PC-9 (cell line): ENCODE data around the gene TMEM178A. TPM values are rescaled to one million over a fixed set of nuclear protein-coding genes. Genes with fewer than 3 reads are reported as not detected.
A peak's percentile ranks its signal among the peaks of the same experiment; 100 is the strongest.

ENCODE experiments used
- BruUV-seq: library from RNA; stranded (reverse); fragments of 400-500 nt; replicated peaks from 2 replicates; lab custom pipeline; 2021; lab: Mats Ljungman, UMichigan
- CTCF ChIA-PET: fragments of 300-600 bp; sonication (Branson Sonifier 250); formaldehyde crosslinking; loops from one replicate; lab custom pipeline; 2022; ENCODE audit warnings: antibody characterized with exemption; lab: Charles Lee
- POLR2A ChIA-PET: fragments of 300-600 bp; sonication (Branson Sonifier 250); formaldehyde crosslinking; loops from one replicate; lab custom pipeline; 2022; ENCODE audit warnings: antibody characterized with exemption; ENCODE audit not compliant: unreplicated experiment; lab: Charles Lee
- DNase-seq, 2 experiments: peaks; one replicate each; pipeline versions ENCODE4 v3.0.0 to v3.0.0-alpha.2; 2015 to 2022; ENCODE audit warnings: mixed read lengths in 1 of 2
- H2AFZ ChIP-seq: fragments of 200-600 bp; sonication (generic); 2 replicates; pipeline ENCODE4 v1.8.1; 2017; ENCODE audit warnings: antibody characterized with exemption
- H3F3A ChIP-seq: fragments of 200-600 bp; sonication (generic); 2 replicates; pipeline ENCODE4 v1.8.1; 2017; ENCODE audit warnings: antibody characterized with exemption, mild to moderate bottlenecking, low read depth; ENCODE audit not compliant: insufficient read depth
- H3K27ac ChIP-seq: fragments of 200-600 bp; sonication (generic); 2 replicates; pipeline ENCODE4 v1.6.1; 2016; ENCODE audit warnings: mixed run types
- H3K27me3 ChIP-seq: fragments of 200-600 bp; sonication (generic); 2 replicates; pipeline ENCODE4 v1.6.1; 2016; ENCODE audit warnings: low read depth, mixed run types; ENCODE audit not compliant: insufficient read depth
- H3K36me3 ChIP-seq: fragments of 200-600 bp; sonication (generic); 2 replicates; pipeline ENCODE4 v1.6.1; 2016; ENCODE audit warnings: low read depth, mixed run types
- H3K4me1 ChIP-seq: fragments of 200-600 bp; sonication (generic); replicated peaks from 2 replicates; pipeline ENCODE4 v1.6.1; 2016; ENCODE audit warnings: mixed run types; ENCODE audit not compliant: insufficient read depth
- H3K4me2 ChIP-seq: fragments of 200-600 bp; sonication (generic); 2 replicates; pipeline ENCODE4 v1.6.1; 2017; ENCODE audit warnings: mixed run types
- H3K4me3 ChIP-seq: fragments of 200-600 bp; sonication (generic); 2 replicates; pipeline ENCODE4 v1.6.1; 2016; ENCODE audit warnings: mixed run types
- H3K79me2 ChIP-seq: fragments of 200-600 bp; sonication (generic); 2 replicates; pipeline ENCODE4 v1.6.1; 2017; ENCODE audit warnings: low read depth, mixed run types
- H3K9me2 ChIP-seq: fragments of 200-600 bp; sonication (generic); 2 replicates; pipeline ENCODE4 v1.8.1; 2017; ENCODE audit warnings: mild to moderate bottlenecking; ENCODE audit not compliant: insufficient read depth
- H3K9me3 ChIP-seq: fragments of 200-600 bp; sonication (generic); 2 replicates; pipeline ENCODE4 v1.8.1; 2016; ENCODE audit warnings: low read depth; ENCODE audit not compliant: insufficient read depth
- H4K20me1 ChIP-seq: fragments of 200-600 bp; sonication (generic); 2 replicates; pipeline ENCODE4 v1.8.1; 2017; ENCODE audit not compliant: insufficient read depth
- EZH2 ChIP-seq: fragments of 200-600 bp; sonication (generic); IDR thresholded peaks from 2 replicates; pipeline ENCODE4 v1.8.0; 2017; ENCODE audit warnings: antibody characterized with exemption, low read depth
- intact Hi-C: fragments of 100-400 bp; cut with micrococcal nuclease; formaldehyde crosslinking; loops from one replicate; pipeline ENCODE4 v1.10.0; 2022; ENCODE audit not compliant: unreplicated experiment
- total RNA-seq: library from RNA; stranded (reverse); gene quantifications from 2 replicates; pipeline ENCODE4 v1.2.3, GENCODE V29; 2021
- TF ChIP-seq, protein P1 (sequence below): fragments of 200-600 bp; sonication (generic); conservative IDR thresholded peaks from 2 replicates; pipeline ENCODE4 v1.6.1; 2017; ENCODE audit warnings: mixed run types, antibody characterized with exemption, mild to moderate bottlenecking, moderate library complexity

Gene TMEM178A
- total RNA-seq, 1 experiment from 2014 or later = 2.8 TPM

DNA sequence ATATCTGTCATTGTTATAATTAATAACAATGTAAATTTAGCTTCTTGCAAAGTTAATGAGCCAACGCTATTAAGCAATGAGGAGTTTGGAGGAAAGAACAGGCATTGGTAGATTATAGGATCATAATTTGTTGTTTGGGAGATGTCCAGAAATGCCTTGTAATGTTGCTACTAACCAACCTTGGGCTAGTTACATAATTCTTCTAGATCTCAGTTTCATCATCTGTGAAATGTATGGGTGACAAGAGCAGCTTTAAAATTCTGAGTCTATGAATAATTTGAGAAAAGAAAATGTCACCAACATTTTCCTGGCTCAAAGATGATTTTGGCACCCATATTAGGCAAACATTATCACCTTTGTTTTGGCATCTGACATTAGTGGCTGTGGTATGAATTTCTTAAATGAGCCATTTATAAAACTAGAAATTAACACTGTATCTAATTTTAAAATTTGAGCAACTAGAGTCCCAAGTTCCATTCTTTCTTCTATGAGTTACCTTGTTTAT, 2.9 kb downstream of the TMEM178A start:
- no peak overlapping the region for H2AFZ ChIP-seq
- H3K9me3 ChIP-seq = no peaks in the 10 kb centered on the region
- H4K20me1 ChIP-seq = no peaks in the 10 kb centered on the region
- no peaks in the 10 kb centered on the region for H3F3A ChIP-seq
- H3K27me3 ChIP-seq = 0 out of 2 replicates have a peak, but pooled peaks cover 4% of the 10 kb centered on the region
- ChIA-PET CTCF (no interaction called here), POLR2A (no interaction called here)
- no peak overlapping the region for H3K4me3 ChIP-seq
- no peaks in the 10 kb centered on the region for H3K36me3 ChIP-seq
- BruUV-seq = no TSS peak
- no peaks in the 10 kb centered on the region for H3K9me2 ChIP-seq
- no peak overlapping the region for H3K27ac ChIP-seq
- DNase-seq = no peak
- no peak overlapping the region for H3K4me2 ChIP-seq
- H3K79me2 ChIP-seq = no peaks in the 10 kb centered on the region
- intact Hi-C loops = no loop called here
- TF ChIP-seq EZH2 = no peak
- TF ChIP-seq, protein P1, sequence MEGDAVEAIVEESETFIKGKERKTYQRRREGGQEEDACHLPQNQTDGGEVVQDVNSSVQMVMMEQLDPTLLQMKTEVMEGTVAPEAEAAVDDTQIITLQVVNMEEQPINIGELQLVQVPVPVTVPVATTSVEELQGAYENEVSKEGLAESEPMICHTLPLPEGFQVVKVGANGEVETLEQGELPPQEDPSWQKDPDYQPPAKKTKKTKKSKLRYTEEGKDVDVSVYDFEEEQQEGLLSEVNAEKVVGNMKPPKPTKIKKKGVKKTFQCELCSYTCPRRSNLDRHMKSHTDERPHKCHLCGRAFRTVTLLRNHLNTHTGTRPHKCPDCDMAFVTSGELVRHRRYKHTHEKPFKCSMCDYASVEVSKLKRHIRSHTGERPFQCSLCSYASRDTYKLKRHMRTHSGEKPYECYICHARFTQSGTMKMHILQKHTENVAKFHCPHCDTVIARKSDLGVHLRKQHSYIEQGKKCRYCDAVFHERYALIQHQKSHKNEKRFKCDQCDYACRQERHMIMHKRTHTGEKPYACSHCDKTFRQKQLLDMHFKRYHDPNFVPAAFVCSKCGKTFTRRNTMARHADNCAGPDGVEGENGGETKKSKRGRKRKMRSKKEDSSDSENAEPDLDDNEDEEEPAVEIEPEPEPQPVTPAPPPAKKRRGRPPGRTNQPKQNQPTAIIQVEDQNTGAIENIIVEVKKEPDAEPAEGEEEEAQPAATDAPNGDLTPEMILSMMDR = no peak
- no peaks in the 10 kb centered on the region for H3K4me1 ChIP-seq

- no peaks in the 10 kb centered on the region for H3K9me3 ChIP-seq
- H3K27me3 ChIP-seq = 0 out of 2 replicates have a peak, but pooled peaks cover 4% of the 10 kb centered on the region
- no peak overlapping the region for H3K27ac ChIP-seq
- intact Hi-C loops = no loop called here
- H2AFZ ChIP-seq = no peak overlapping the region
- no peaks in the 10 kb centered on the region for H3K4me1 ChIP-seq
- H3K79me2 ChIP-seq = no peaks in the 10 kb centered on the region
- no peak overlapping the region for H3K4me3 ChIP-seq
- no peaks in the 10 kb centered on the region for H3K9me2 ChIP-seq
- no peaks in the 10 kb centered on the region for H4K20me1 ChIP-seq
- ChIA-PET POLR2A (interaction anchor here (0.5 kb wide), 1 partner anchor 920 kb away, joined by 3 read pairs; the partner anchor contains the start of gene SRSF7), CTCF (no interaction called here)
- TF ChIP-seq, protein P1 = no peak
- no peak for TF ChIP-seq EZH2
- BruUV-seq = no TSS peak
- no peaks in the 10 kb centered on the region for H3F3A ChIP-seq
- DNase-seq = no peak
- H3K4me2 ChIP-seq = no peak overlapping the region
- no peaks in the 10 kb centered on the region for H3K36me3 ChIP-seq
Measured at GRCh38 chr2:39671604-39672003, 5.9 kb downstream of the TMEM178A start.

DNA sequence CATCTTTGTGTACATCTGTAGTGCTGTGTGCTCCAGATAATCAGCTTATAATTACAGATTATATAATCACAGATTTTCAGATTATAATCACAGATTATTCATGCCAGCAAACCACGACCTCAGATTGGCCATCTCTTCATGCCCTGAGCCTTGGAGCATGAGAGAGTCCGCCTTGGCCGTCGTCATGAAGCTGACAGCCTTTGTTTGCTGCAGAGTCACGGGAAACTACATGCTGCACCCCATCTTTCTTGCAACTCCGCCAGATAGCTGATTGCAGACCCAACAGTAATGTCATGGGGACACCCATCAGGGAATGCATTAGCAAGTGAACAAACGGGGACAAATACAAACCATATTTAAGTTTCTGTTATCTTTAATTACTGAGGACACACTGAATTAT, 7.3 kb downstream of the TMEM178A start:
- Histone ChIP-seq H3K4me3 (no peak overlapping the region), H3K4me2 (no peak overlapping the region), H2AFZ (peak overlapping the region; percentile 39; the same call in 1 of the 2 replicates), H3K4me1 (no peaks in the 10 kb centered on the region), H3K79me2 (no peaks in the 10 kb centered on the region), H3K27me3 (no peaks in the 10 kb centered on the region), H4K20me1 (no peaks in the 10 kb centered on the region), H3F3A (no peaks in the 10 kb centered on the region), H3K27ac (no peak overlapping the region), H3K9me3 (no peaks in the 10 kb centered on the region), H3K36me3 (no peaks in the 10 kb centered on the region), H3K9me2 (no peaks in the 10 kb centered on the region)
- ChIA-PET CTCF (interaction anchor here (0.6 kb wide), 1 partner anchor 12 kb away, joined by 3 read pairs; no protein-coding TSS in a partner anchor), POLR2A (no interaction called here)
- DNase-seq = no peak
- no TSS peak for BruUV-seq
- intact Hi-C loops = no loop called here
- TF ChIP-seq, protein P1 = no peak
- TF ChIP-seq EZH2 = no peak
